ENCODE measurements around the gene EPN3. TPM values are rescaled to one million over a fixed set of nuclear protein-coding genes. Genes with fewer than 3 reads are reported as not detected.

Gene EPN3
- polyA plus RNA-seq, 1 experiment = not detected

DNA sequence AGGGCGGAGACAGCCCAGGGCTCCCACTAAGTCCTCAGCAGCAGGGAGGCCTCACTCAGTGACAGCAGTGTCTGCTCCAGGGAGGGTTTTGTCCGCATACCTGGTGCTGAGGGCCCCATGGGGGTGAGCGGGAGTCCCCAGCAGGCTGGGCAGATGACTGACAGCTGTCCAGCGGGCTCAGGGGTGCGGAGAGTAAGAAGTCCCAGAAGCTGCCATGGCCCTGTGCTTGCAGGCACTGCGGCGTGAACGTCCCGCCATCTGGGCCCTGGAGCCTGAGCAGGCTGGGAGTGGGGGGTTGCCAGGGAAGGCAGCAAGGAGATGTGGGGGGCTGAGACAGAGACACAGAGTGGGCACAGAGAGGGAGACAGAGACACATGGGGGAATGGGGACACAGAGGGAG is 48.1 kb downstream of the EPN3 start:
- Histone ChIP-seq H3K4me3 (ENCODE audit: low read depth, low read length) (no peak overlapping the region), H3K27me3 (ENCODE audit: control insufficient read depth, insufficient read depth, low read length) (peaks cover 19% of the 10 kb centered on the region), H3K36me3 (ENCODE audit: control insufficient read depth, insufficient read depth, low read length) (no peaks in the 10 kb centered on the region)
- DNase-seq (ENCODE audit: low read depth) = no peak
- POLR2A ChIA-PET = interaction anchor here (0.6 kb wide), 1 partner anchor 46 kb away, joined by 3 read pairs; no protein-coding TSS in a partner anchor
- TF ChIP-seq CTCF (IDR thresholded peaks at IDR 0.05; ENCODE audit: insufficient read depth, low read depth, low read length) = no peak
- CTCF ChIA-PET = no interaction called here

GRCh38 chr17:50581316-50581715 is 48.8 kb downstream of the EPN3 start:
- peaks cover 19% of the 10 kb centered on the region for H3K27me3 ChIP-seq (ENCODE audit: control insufficient read depth, insufficient read depth, low read length)
- no peak for TF ChIP-seq CTCF (IDR thresholded peaks at IDR 0.05; ENCODE audit: insufficient read depth, low read depth, low read length)
- DNase-seq (ENCODE audit: low read depth) = no peak
- ChIA-PET POLR2A (no interaction called here), CTCF (no interaction called here)
- H3K36me3 ChIP-seq (ENCODE audit: control insufficient read depth, insufficient read depth, low read length) = no peaks in the 10 kb centered on the region
- H3K4me3 ChIP-seq (ENCODE audit: low read depth, low read length) = no peak overlapping the region

DNA sequence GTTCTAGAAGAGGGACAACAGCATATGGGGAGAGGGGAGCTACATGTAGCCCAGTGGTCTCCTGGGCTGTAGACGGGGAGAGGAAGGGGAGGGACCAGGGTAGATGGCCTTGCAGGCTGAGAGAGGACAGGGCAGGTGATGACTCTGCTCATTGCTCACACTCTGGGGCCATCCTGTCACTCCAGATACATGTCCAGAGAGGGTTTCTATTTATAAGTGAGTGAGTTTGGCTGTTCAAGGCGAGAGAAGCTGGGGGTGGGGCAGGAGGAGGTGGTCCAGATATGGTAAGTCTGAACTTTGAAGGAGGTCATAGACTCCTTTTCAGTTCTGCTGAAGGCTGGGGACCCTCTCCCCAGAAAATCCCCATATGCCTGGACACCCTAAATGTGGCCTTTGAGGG is 50.2 kb downstream of the EPN3 start:
- Histone ChIP-seq H3K27me3 (ENCODE audit: control insufficient read depth, insufficient read depth, low read length) (peaks cover 28% of the 10 kb centered on the region), H3K4me3 (ENCODE audit: low read depth, low read length) (no peak overlapping the region), H3K36me3 (ENCODE audit: control insufficient read depth, insufficient read depth, low read length) (no peaks in the 10 kb centered on the region)
- no peak for DNase-seq (ENCODE audit: low read depth)
- no peak for TF ChIP-seq CTCF (IDR thresholded peaks at IDR 0.05; ENCODE audit: insufficient read depth, low read depth, low read length)
- POLR2A ChIA-PET = no interaction called here
- CTCF ChIA-PET = interaction anchor here (1.1 kb wide), 1 partner anchor 18 kb away, joined by 3 read pairs; no protein-coding TSS in a partner anchor

GRCh38 chr17:50583641-50584040 is 51.1 kb downstream of the EPN3 start:
- CTCF ChIA-PET = interaction anchor here (1.1 kb wide), 1 partner anchor 19 kb away, joined by 3 read pairs; no protein-coding TSS in a partner anchor
- POLR2A ChIA-PET = no interaction called here
- no peak for DNase-seq (ENCODE audit: low read depth)
- no peak overlapping the region for H3K4me3 ChIP-seq (ENCODE audit: low read depth, low read length)
- no peaks in the 10 kb centered on the region for H3K36me3 ChIP-seq (ENCODE audit: control insufficient read depth, insufficient read depth, low read length)
- peaks cover 26% of the 10 kb centered on the region for H3K27me3 ChIP-seq (ENCODE audit: control insufficient read depth, insufficient read depth, low read length)
- no peak for TF ChIP-seq CTCF (IDR thresholded peaks at IDR 0.05; ENCODE audit: insufficient read depth, low read depth, low read length)

- Histone ChIP-seq H3K4me3 (ENCODE audit: low read depth, low read length) (no peak overlapping the region), H3K36me3 (ENCODE audit: control insufficient read depth, insufficient read depth, low read length) (no peaks in the 10 kb centered on the region), H3K27me3 (ENCODE audit: control insufficient read depth, insufficient read depth, low read length) (peaks cover 25% of the 10 kb centered on the region)
- no peak for TF ChIP-seq CTCF (IDR thresholded peaks at IDR 0.05; ENCODE audit: insufficient read depth, low read depth, low read length)
- CTCF ChIA-PET = no interaction called here
- no peak for DNase-seq (ENCODE audit: low read depth)
- POLR2A ChIA-PET = no interaction called here
Observed at GRCh38 chr17:50584116-50584515, 51.6 kb downstream of the EPN3 start.
